ENCODE data around the gene PATJ. TPM values are rescaled to one million over a fixed set of nuclear protein-coding genes. Genes with fewer than 3 reads are reported as not detected.
"Not testable (repeated sequence)": the region's sequence is repeated elsewhere in the genome, so short reads cannot be mapped to it uniquely, and the experiment has no call there.

Gene PATJ
- total RNA-seq, 8 experiments from 2014 or later = 2.7 to 173 (median 22.4) TPM

GRCh38 chr1:61754545-61754944, 12.3 kb downstream of the PATJ start:
- Histone ChIP-seq H3K27ac (no peak overlapping the region), H3K4me3 (no peak overlapping the region), H3K4me1 (replicated peaks in 1 of 2) (no peaks in the 10 kb centered on the region)
- in situ Hi-C loops (cut with MboI; ENCODE audit: low pct_unique_long_range_greater_than_20kb in 2 of 9, low sequenced_read_pairs in 9 of 9, unreplicated experiment in 9 of 9) = no loop called here
- 57 to 100% (median 90%) methylated on average over 1 to 4 of the region's 4 CpGs; no CpG with 5 or more reads in 1 of the 10 experiments for WGBS, 10 experiments
- no peak for ATAC-seq (replicated peaks in 6 of 8)

GRCh38 chr1:61756773-61757172, 14.5 kb downstream of the PATJ start:
- Histone ChIP-seq H3K4me3 (no peak overlapping the region), H3K4me1 (replicated peaks in 1 of 2) (no peaks in the 10 kb centered on the region), H3K27ac (no peak overlapping the region)
- WGBS, 10 experiments = 10 to 77% (median 67%) methylated on average over 1 to 3 of the region's 3 CpGs
- no peak for ATAC-seq (replicated peaks in 6 of 8)
- in situ Hi-C loops (cut with MboI; ENCODE audit: low pct_unique_long_range_greater_than_20kb in 2 of 9, low sequenced_read_pairs in 9 of 9, unreplicated experiment in 9 of 9) = no loop called here

- in situ Hi-C loops (cut with MboI; ENCODE audit: low pct_unique_long_range_greater_than_20kb in 2 of 9, low sequenced_read_pairs in 9 of 9, unreplicated experiment in 9 of 9) = no loop called here
- peak in 1 of 8 experiments; percentile 48 for ATAC-seq (replicated peaks in 6 of 8)
- Histone ChIP-seq H3K27ac (no peak overlapping the region), H3K4me3 (no peak overlapping the region), H3K4me1 (replicated peaks in 1 of 2) (no peaks in the 10 kb centered on the region)
- WGBS, 10 experiments = 30 to 100% (median 70%) methylated on average over 1 to 2 of the region's 2 CpGs; no CpG with 5 or more reads in 2 of the 10 experiments
Observed at GRCh38 chr1:61757950-61758349, 15.7 kb downstream of the PATJ start.

GRCh38 chr1:61770131-61770530, 27.9 kb downstream of the PATJ start:
- ATAC-seq (replicated peaks in 6 of 8) = no peak
- Histone ChIP-seq H3K4me3 (no peak overlapping the region), H3K27ac (no peak overlapping the region), H3K4me1 (replicated peaks in 1 of 2) (peaks cover 0 to 5% of the 10 kb centered on the region in 2 donors)
- 83 to 100% (median 100%) methylated on average over 1 of the region's 1 CpG; no CpG with 5 or more reads in 4 of the 10 experiments for WGBS, 10 experiments
- in situ Hi-C loops (cut with MboI; ENCODE audit: low pct_unique_long_range_greater_than_20kb in 2 of 9, low sequenced_read_pairs in 9 of 9, unreplicated experiment in 9 of 9) = no loop called here

GRCh38 chr1:61776091-61776490, 33.8 kb downstream of the PATJ start:
- no peak for ATAC-seq (replicated peaks in 6 of 8)
- Histone ChIP-seq H3K27ac (no peak overlapping the region), H3K4me1 (replicated peaks in 1 of 2) (peaks cover 2 to 5% of the 10 kb centered on the region in 2 donors), H3K4me3 (no peak overlapping the region)
- in situ Hi-C loops (cut with MboI; ENCODE audit: low pct_unique_long_range_greater_than_20kb in 2 of 9, low sequenced_read_pairs in 9 of 9, unreplicated experiment in 9 of 9) = no loop called here
- 50 to 100% (median 89%) methylated on average over 1 to 2 of the region's 2 CpGs; no CpG with 5 or more reads in 2 of the 10 experiments for WGBS, 10 experiments

GRCh38 chr1:61779231-61779630, 37.0 kb downstream of the PATJ start:
- in situ Hi-C loops (cut with MboI; ENCODE audit: low pct_unique_long_range_greater_than_20kb in 2 of 9, low sequenced_read_pairs in 9 of 9, unreplicated experiment in 9 of 9) = no loop called here
- peaks cover 0 to 2% of the 10 kb centered on the region in 2 donors for H3K4me1 ChIP-seq (replicated peaks in 1 of 2)
- WGBS, 10 experiments = 66 to 100% (median 93%) methylated on average over 1 to 2 of the region's 2 CpGs

GRCh38 chr1:61781151-61781550, 38.9 kb downstream of the PATJ start:
- ATAC-seq (replicated peaks in 6 of 8) = no peak
- in situ Hi-C loops (cut with MboI; ENCODE audit: low pct_unique_long_range_greater_than_20kb in 2 of 9, low sequenced_read_pairs in 9 of 9, unreplicated experiment in 9 of 9) = no loop called here
- Histone ChIP-seq H3K4me1 (replicated peaks in 1 of 2) (peaks cover 0 to under 1% of the 10 kb centered on the region in 2 donors), H3K4me3 (no peak overlapping the region), H3K27ac (no peak overlapping the region)

More at GRCh38 chr1:61779231-61779630, 37.0 kb downstream of the PATJ start:
- H3K4me3 ChIP-seq = no peak overlapping the region
- ATAC-seq (replicated peaks in 6 of 8) = no peak
- H3K27ac ChIP-seq = no peak overlapping the region

- no peak overlapping the region for H3K27ac ChIP-seq
- H3K4me1 ChIP-seq (replicated peaks in 1 of 2) = no peaks in the 10 kb centered on the region
- no peak overlapping the region for H3K4me3 ChIP-seq
- in situ Hi-C loops (cut with MboI; ENCODE audit: low pct_unique_long_range_greater_than_20kb in 2 of 9, low sequenced_read_pairs in 9 of 9, unreplicated experiment in 9 of 9) = no loop called here
- WGBS, 10 experiments = 40 to 100% (median 95%) methylated on average over 1 to 4 of the region's 4 CpGs; no CpG with 5 or more reads in 1 of the 10 experiments
- no peak for ATAC-seq (replicated peaks in 6 of 8)
Observed at GRCh38 chr1:61782771-61783170, 40.5 kb downstream of the PATJ start.

GRCh38 chr1:61784726-61785125, 42.4 kb downstream of the PATJ start:
- Histone ChIP-seq H3K4me3 (no peak overlapping the region), H3K27ac (no peak overlapping the region), H3K4me1 (replicated peaks in 1 of 2) (no peaks in the 10 kb centered on the region)
- WGBS, 10 experiments = 23 to 100% (median 89%) methylated on average over 1 to 2 of the region's 2 CpGs
- ATAC-seq (replicated peaks in 6 of 8) = no peak
- in situ Hi-C loops (cut with MboI; ENCODE audit: low pct_unique_long_range_greater_than_20kb in 2 of 9, low sequenced_read_pairs in 9 of 9, unreplicated experiment in 9 of 9) = no loop called here

GRCh38 chr1:61790837-61791236, 48.6 kb downstream of the PATJ start:
- in situ Hi-C loops (cut with MboI; ENCODE audit: low pct_unique_long_range_greater_than_20kb in 2 of 9, low sequenced_read_pairs in 9 of 9, unreplicated experiment in 9 of 9) = no loop called here
- 0 to 100% (median 87%) methylated on average over 1 to 3 of the region's 3 CpGs; no CpG with 5 or more reads in 2 of the 10 experiments for WGBS, 10 experiments
- Histone ChIP-seq H3K27ac (no peak overlapping the region), H3K4me3 (no peak overlapping the region), H3K4me1 (replicated peaks in 1 of 2) (no peaks in the 10 kb centered on the region)
- ATAC-seq (replicated peaks in 6 of 8) = no peak

- WGBS, 10 experiments = 68 to 89% (median 83%) methylated on average over 2 to 10 of the region's 10 CpGs
- Histone ChIP-seq H3K4me3 (no peak overlapping the region), H3K4me1 (replicated peaks in 1 of 2) (no peaks in the 10 kb centered on the region), H3K27ac (no peak overlapping the region)
- no peak for ATAC-seq (replicated peaks in 6 of 8)
- in situ Hi-C loops (cut with MboI; ENCODE audit: low pct_unique_long_range_greater_than_20kb in 2 of 9, low sequenced_read_pairs in 9 of 9, unreplicated experiment in 9 of 9) = no loop called here
Observed at GRCh38 chr1:61797045-61797755, 54.9 kb downstream of the PATJ start.

- WGBS, 10 experiments = 88 to 100% (median 100%) methylated on average over 1 of the region's 1 CpG; no CpG with 5 or more reads in 4 of the 10 experiments
- H3K4me3 ChIP-seq; H3K4me1 ChIP-seq (replicated peaks in 1 of 2); in situ Hi-C loops (cut with MboI; ENCODE audit: low pct_unique_long_range_greater_than_20kb in 2 of 9, low sequenced_read_pairs in 9 of 9, unreplicated experiment in 9 of 9); H3K27ac ChIP-seq; ATAC-seq (replicated peaks in 6 of 8): not testable (repeated sequence)
Observed at GRCh38 chr1:61801047-61801446, 58.8 kb downstream of the PATJ start.

- Histone ChIP-seq H3K4me3 (no peak overlapping the region), H3K27ac (no peak overlapping the region), H3K4me1 (replicated peaks in 1 of 2) (no peaks in the 10 kb centered on the region)
- no peak for ATAC-seq (replicated peaks in 6 of 8)
- WGBS, 10 experiments = 0 to 100% (median 86%) methylated on average over 1 to 4 of the region's 4 CpGs
- in situ Hi-C loops (cut with MboI; ENCODE audit: low pct_unique_long_range_greater_than_20kb in 2 of 9, low sequenced_read_pairs in 9 of 9, unreplicated experiment in 9 of 9) = no loop called here
Observed at GRCh38 chr1:61807606-61808140, 65.4 kb downstream of the PATJ start.

GRCh38 chr1:61808321-61808720, 66.0 kb downstream of the PATJ start:
- 77 to 100% (median 90%) methylated on average over 1 to 4 of the region's 4 CpGs for WGBS, 10 experiments
- Histone ChIP-seq H3K4me1 (replicated peaks in 1 of 2) (no peaks in the 10 kb centered on the region), H3K27ac (no peak overlapping the region), H3K4me3 (no peak overlapping the region)
- ATAC-seq (replicated peaks in 6 of 8) = no peak
- in situ Hi-C loops (cut with MboI; ENCODE audit: low pct_unique_long_range_greater_than_20kb in 2 of 9, low sequenced_read_pairs in 9 of 9, unreplicated experiment in 9 of 9) = no loop called here

All from motor neuron (in vitro differentiated cells).